Measurements from ENCODE around the gene PRDX2. TPM values are rescaled to one million over a fixed set of nuclear protein-coding genes. Genes with fewer than 3 reads are reported as not detected.

PRDX2 gene
- total RNA-seq, 1 donor from 2014 or later = 190 TPM

- peak; percentile 67 for TF ChIP-seq CTCF (IDR thresholded peaks at IDR 0.05)
- Mint-ChIP-seq H3K27me3 (ENCODE audit: low read depth) (no peaks in the 10 kb centered on the region), H3K4me1 (ENCODE audit: low read depth) (peaks cover 19% of the 10 kb centered on the region), H3K36me3 (ENCODE audit: low read depth) (peaks cover 3% of the 10 kb centered on the region), H3K4me3 (ENCODE audit: unreplicated experiment) (peak overlapping the region; percentile 26), H3K9me3 (ENCODE audit: low read depth) (no peaks in the 10 kb centered on the region), H3K27ac (ENCODE audit: unreplicated experiment) (no peak overlapping the region)
- no peak for DNase-seq (ENCODE audit: low spot score)
Measured at GRCh38 chr19:12773571-12773970, 28.0 kb downstream of the PRDX2 start.

- Mint-ChIP-seq H3K9me3 (ENCODE audit: low read depth) (no peaks in the 10 kb centered on the region), H3K4me1 (ENCODE audit: low read depth) (peaks cover 9% of the 10 kb centered on the region), H3K27me3 (ENCODE audit: low read depth) (no peaks in the 10 kb centered on the region), H3K36me3 (ENCODE audit: low read depth) (peaks cover 4% of the 10 kb centered on the region), H3K4me3 (ENCODE audit: unreplicated experiment) (no peak overlapping the region), H3K27ac (ENCODE audit: unreplicated experiment) (no peak overlapping the region)
- TF ChIP-seq CTCF (IDR thresholded peaks at IDR 0.05) = no peak
- no peak for DNase-seq (ENCODE audit: low spot score)
Measured at GRCh38 chr19:12772323-12772722, 29.3 kb downstream of the PRDX2 start.

GRCh38 chr19:12770922-12771321, 30.7 kb downstream of the PRDX2 start:
- Mint-ChIP-seq H3K9me3 (ENCODE audit: low read depth) (no peaks in the 10 kb centered on the region), H3K4me3 (ENCODE audit: unreplicated experiment) (no peak overlapping the region), H3K27ac (ENCODE audit: unreplicated experiment) (no peak overlapping the region), H3K4me1 (ENCODE audit: low read depth) (peaks cover 10% of the 10 kb centered on the region), H3K27me3 (ENCODE audit: low read depth) (no peaks in the 10 kb centered on the region), H3K36me3 (ENCODE audit: low read depth) (peaks cover 4% of the 10 kb centered on the region)
- no peak for DNase-seq (ENCODE audit: low spot score)
- TF ChIP-seq CTCF (IDR thresholded peaks at IDR 0.05) = no peak

- H3K9me3 Mint-ChIP-seq (ENCODE audit: low read depth) = no peaks in the 10 kb centered on the region
- no peak for TF ChIP-seq CTCF (IDR thresholded peaks at IDR 0.05)
- H3K27ac Mint-ChIP-seq (ENCODE audit: unreplicated experiment) = no peak overlapping the region
- peaks cover 5% of the 10 kb centered on the region for H3K36me3 Mint-ChIP-seq (ENCODE audit: low read depth)
- no peak for DNase-seq (ENCODE audit: low spot score)
- H3K4me1 Mint-ChIP-seq (ENCODE audit: low read depth) = peaks cover 10% of the 10 kb centered on the region
- H3K4me3 Mint-ChIP-seq (ENCODE audit: unreplicated experiment) = no peak overlapping the region
- no peaks in the 10 kb centered on the region for H3K27me3 Mint-ChIP-seq (ENCODE audit: low read depth)
Measured at GRCh38 chr19:12769689-12770088, 31.9 kb downstream of the PRDX2 start.

GRCh38 chr19:12767666-12768065, 33.9 kb downstream of the PRDX2 start:
- Mint-ChIP-seq H3K36me3 (ENCODE audit: low read depth) (peaks cover 10% of the 10 kb centered on the region), H3K9me3 (ENCODE audit: low read depth) (no peaks in the 10 kb centered on the region)

More at GRCh38 chr19:12767666-12768065, 33.9 kb downstream of the PRDX2 start:
- no peaks in the 10 kb centered on the region for H3K27me3 Mint-ChIP-seq (ENCODE audit: low read depth)
- no peak for DNase-seq (ENCODE audit: low spot score)
- H3K4me1 Mint-ChIP-seq (ENCODE audit: low read depth) = peaks cover 3% of the 10 kb centered on the region
- H3K27ac Mint-ChIP-seq (ENCODE audit: unreplicated experiment) = no peak overlapping the region
- no peak overlapping the region for H3K4me3 Mint-ChIP-seq (ENCODE audit: unreplicated experiment)
- TF ChIP-seq CTCF (IDR thresholded peaks at IDR 0.05) = no peak
